Prostate gland (tissue), 2 donors: ENCODE results near the gene TAF4. TPM values are rescaled to one million over a fixed set of nuclear protein-coding genes. Genes with fewer than 3 reads are reported as not detected.

Source experiments
- DNase-seq: peaks from one replicate; pipeline ENCODE4 v3.0.0-alpha.2; 2019; ENCODE audit warnings: low spot score
- H3K27ac ChIP-seq, 2 donors: fragments of 200-600 bp; sonication (generic); 2 replicates each; pipeline ENCODE4 v1.5.1; 2017 to 2019
- H3K27me3 ChIP-seq: fragments of 200-600 bp; sonication (generic); replicated peaks from 2 replicates; pipeline ENCODE4 v1.5.1; 2019; ENCODE audit not compliant: insufficient read depth
- H3K36me3 ChIP-seq, 2 donors: fragments of 200-600 bp; sonication (generic); 1 replicate in 1 of 2; 2 replicates in 1 of 2; pipeline versions ENCODE4 v1.5.1 to v1.8.1; 2017 to 2019
- H3K4me1 ChIP-seq: fragments of 200-600 bp; sonication (generic); replicated peaks from 2 replicates; pipeline ENCODE4 v1.5.1; 2019
- H3K4me3 ChIP-seq, 2 donors: fragments of 200-600 bp; sonication (generic); 2 replicates each; pipeline ENCODE4 v1.5.1; 2017 to 2019
- H3K9me3 ChIP-seq: fragments of 200-600 bp; sonication (generic); 2 replicates; pipeline ENCODE4 v1.5.1; 2017
- POLR2A ChIP-seq: fragments of 450-650 bp; IDR thresholded peaks from one replicate; pipeline ENCODE4 v1.6.1; 2016; ENCODE audit warnings: antibody characterized with exemption, mild to moderate bottlenecking
- POLR2AphosphoS5 ChIP-seq: sonication (generic); formaldehyde crosslinking; IDR thresholded peaks from one replicate; pipeline ENCODE4 v1.6.1; 2017; ENCODE audit warnings: antibody characterized with exemption
- WGBS: methylation state at CpG from one replicate; pipeline ENCODE4 v1.1.5; 2018; 5-methylcytosine and 5-hydroxymethylcytosine counted together
- intact Hi-C: fragments of 100-400 bp; cut with DNase I; formaldehyde crosslinking; loops from one replicate; pipeline ENCODE4 v1.14.2; 2022
- total RNA-seq, 2 donors: library from RNA; depleted of rRNA; stranded (reverse); fragments of >200 nt; gene quantifications; one replicate each; pipeline ENCODE4 v1.1.0, GENCODE V29; 2016
- TF ChIP-seq, protein P1 (sequence below), 4 experiments: fragments of 200-600 bp in 2 of 4; fragments of 450-650 bp in 2 of 4; sonication (generic) in 2 of 4; IDR thresholded peaks; 1 replicate in 3 of 4; 2 replicates in 1 of 4; pipeline ENCODE4 v1.5.1; 2016 to 2019; ENCODE audit warnings: antibody characterized with exemption in 4 of 4, mild to moderate bottlenecking in 2 of 4, moderate library complexity in 2 of 4

Gene TAF4
- total RNA-seq, 2 donors from 2014 or later, result 19.9 to 57.1 TPM

DNA sequence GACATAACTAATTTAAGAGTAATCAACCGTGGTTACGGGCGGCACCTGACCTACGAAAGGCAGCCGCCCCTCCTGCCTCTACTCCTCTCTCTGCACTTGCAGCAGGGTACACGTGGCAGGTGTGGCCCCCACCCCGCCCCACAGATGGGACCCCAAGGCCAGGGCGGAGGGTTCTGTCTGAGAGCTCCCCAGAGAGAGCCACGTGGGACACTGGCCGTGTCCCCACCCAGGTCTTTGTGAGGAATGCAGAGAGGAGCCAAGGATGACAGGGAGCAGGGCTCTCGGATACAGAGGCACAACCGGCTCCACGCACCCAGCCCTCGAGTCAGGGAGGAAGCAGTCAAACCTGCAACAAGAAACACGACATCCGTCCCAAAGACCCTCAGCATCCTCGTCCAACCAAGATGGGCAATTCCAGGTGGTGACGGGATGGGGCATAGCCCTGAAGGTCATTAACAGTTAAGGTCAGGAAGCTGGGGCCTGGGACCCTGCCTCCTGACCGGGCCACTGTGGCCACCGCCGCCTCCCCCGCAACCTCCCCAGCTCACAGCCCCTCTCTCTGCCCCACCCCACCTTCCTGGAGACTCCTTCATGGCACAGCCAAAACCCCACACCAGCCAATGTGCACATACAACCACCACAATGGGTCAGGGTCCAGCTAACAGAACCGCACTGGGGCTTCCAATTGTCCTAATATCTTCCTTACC, 47.1 kb downstream of the TAF4 start:
- WGBS, result 92% methylated on average over 23 of the region's 23 CpGs
- Histone ChIP-seq H3K4me1 (peaks cover 2% of the 10 kb centered on the region), H3K27ac (no peak overlapping the region)

DNA sequence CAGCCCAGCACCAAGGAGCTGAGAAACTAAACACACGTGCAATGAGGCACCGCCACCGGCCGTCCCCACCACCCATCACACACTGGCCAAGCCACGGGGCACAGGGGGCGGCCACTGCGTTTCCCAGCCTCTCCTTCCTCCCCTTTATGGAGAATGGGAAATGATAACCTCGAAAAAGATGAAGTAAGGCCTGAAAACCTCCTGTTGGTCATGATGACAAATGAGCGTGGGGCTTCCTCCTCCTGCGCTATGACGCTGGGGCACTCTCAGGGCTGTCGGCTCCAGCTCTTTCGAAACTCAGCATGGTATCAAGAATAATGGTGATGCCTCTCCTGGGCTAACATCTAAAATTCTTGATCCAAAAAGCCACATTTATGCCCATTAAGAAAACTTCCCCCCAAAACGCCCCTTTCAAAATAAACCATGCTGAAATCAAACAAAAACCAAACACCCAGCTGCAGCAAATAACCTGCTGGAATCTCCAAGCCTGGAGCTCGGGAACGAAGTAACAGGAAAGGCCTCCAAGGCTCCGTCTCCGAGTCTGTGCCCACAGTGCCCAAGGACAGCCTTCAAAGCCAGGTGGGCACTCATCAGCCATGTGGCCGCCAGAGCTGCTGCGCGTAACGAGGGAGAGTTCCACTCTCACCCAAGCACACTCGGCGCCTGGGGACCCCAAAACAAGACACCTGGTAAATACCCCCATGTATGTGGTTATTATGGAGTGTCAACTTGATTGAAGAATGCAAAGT, 50.0 kb downstream of the TAF4 start:
- H3K27me3 ChIP-seq, result no peaks in the 10 kb centered on the region
- TF ChIP-seq POLR2A (no peak), POLR2AphosphoS5 (no peak)
- TF ChIP-seq, protein P1, sequence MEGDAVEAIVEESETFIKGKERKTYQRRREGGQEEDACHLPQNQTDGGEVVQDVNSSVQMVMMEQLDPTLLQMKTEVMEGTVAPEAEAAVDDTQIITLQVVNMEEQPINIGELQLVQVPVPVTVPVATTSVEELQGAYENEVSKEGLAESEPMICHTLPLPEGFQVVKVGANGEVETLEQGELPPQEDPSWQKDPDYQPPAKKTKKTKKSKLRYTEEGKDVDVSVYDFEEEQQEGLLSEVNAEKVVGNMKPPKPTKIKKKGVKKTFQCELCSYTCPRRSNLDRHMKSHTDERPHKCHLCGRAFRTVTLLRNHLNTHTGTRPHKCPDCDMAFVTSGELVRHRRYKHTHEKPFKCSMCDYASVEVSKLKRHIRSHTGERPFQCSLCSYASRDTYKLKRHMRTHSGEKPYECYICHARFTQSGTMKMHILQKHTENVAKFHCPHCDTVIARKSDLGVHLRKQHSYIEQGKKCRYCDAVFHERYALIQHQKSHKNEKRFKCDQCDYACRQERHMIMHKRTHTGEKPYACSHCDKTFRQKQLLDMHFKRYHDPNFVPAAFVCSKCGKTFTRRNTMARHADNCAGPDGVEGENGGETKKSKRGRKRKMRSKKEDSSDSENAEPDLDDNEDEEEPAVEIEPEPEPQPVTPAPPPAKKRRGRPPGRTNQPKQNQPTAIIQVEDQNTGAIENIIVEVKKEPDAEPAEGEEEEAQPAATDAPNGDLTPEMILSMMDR (IDR thresholded peaks at IDR 0.05), result no peak
- H3K4me3 ChIP-seq, result no peak overlapping the region
- intact Hi-C loops, result no loop called here
- DNase-seq, result no peak
- H3K4me1 ChIP-seq, result peaks cover 2% of the 10 kb centered on the region
- no peaks in the 10 kb centered on the region for H3K9me3 ChIP-seq
- H3K36me3 ChIP-seq, result peaks cover 0 to 3% of the 10 kb centered on the region in 2 donors
- H3K27ac ChIP-seq, result no peak overlapping the region
- WGBS, result 70% methylated on average over 24 of the region's 24 CpGs

More for the DNA sequence above, 47.1 kb downstream of the TAF4 start:
- H3K4me3 ChIP-seq, result no peak overlapping the region
- no peaks in the 10 kb centered on the region for H3K9me3 ChIP-seq
- no peak for DNase-seq
- no peaks in the 10 kb centered on the region for H3K36me3 ChIP-seq
- no peak for TF ChIP-seq POLR2AphosphoS5
- H3K27me3 ChIP-seq, result no peaks in the 10 kb centered on the region
- intact Hi-C loops, result no loop called here

DNA sequence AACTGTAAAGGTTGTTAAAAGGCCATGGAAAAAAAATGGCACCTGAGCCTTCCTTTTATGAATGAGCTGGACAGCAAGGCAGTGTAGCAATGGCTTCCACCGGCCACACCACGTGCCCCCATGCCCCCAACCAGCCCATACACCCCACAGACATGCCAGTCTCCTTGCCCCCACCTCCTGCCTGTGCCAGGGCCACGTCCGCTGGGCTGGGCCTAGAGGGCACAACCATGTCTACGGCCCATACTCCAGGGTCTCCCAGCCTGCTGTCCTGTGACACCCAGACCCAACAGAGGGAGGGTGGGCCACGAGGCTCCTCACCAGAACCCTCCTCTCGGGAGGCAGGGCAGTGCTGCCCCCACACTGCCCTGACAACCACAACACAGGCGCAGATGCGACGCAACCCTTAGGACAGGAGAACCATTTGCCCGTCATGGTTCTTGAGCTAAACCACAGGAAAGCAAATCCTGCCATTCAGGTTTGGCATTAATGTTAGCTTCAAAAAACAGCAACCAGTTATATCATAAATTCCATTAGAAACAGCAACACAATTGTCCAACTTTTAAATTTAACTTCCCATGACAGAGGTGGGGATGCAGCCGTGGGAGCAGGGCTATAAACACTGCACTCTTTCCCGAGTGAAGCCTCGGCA, 50.7 kb downstream of the TAF4 start:
- Histone ChIP-seq H3K4me1 (peaks cover 2% of the 10 kb centered on the region), H3K27me3 (no peaks in the 10 kb centered on the region), H3K4me3 (no peak overlapping the region), H3K27ac (no peak overlapping the region), H3K36me3 (peaks cover 0 to 3% of the 10 kb centered on the region in 2 donors), H3K9me3 (no peaks in the 10 kb centered on the region)
- WGBS, result 64% methylated on average over 14 of the region's 14 CpGs
- intact Hi-C loops, result loop anchor here (5.0 kb wide), 2 partner anchors 122 to 142 kb away; no protein-coding TSS in a partner anchor
- no peak for DNase-seq
- TF ChIP-seq POLR2AphosphoS5, result no peak
- TF ChIP-seq, protein P1 (IDR thresholded peaks at IDR 0.05), result no peak
- TF ChIP-seq POLR2A, result no peak

DNA sequence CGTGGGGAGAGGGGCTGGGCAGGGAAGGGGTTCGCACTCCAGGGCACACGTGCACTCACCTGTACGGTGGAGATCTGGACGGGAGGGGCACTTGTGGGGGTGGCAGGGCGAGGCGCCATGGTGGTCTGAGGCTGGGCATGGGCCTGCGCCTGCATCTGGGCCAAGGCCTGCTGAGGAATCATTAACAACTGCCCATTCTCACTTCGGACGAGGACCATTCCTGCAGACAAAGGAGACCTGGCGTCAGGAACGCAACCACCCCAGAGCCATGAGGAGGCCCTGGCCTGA, 51.2 kb downstream of the TAF4 start:
- no peaks in the 10 kb centered on the region for H3K9me3 ChIP-seq
- no peak overlapping the region for H3K4me3 ChIP-seq
- H3K27me3 ChIP-seq, result no peaks in the 10 kb centered on the region
- TF ChIP-seq POLR2A, result no peak
- H3K36me3 ChIP-seq, result peaks cover 0 to 3% of the 10 kb centered on the region in 2 donors
- intact Hi-C loops, result loop anchor here (5.0 kb wide), 2 partner anchors 123 to 143 kb away; no protein-coding TSS in a partner anchor
- no peak for DNase-seq
- 84% methylated on average over 12 of the region's 12 CpGs for WGBS
- peaks cover under 1% of the 10 kb centered on the region for H3K4me1 ChIP-seq
- no peak overlapping the region for H3K27ac ChIP-seq

DNA sequence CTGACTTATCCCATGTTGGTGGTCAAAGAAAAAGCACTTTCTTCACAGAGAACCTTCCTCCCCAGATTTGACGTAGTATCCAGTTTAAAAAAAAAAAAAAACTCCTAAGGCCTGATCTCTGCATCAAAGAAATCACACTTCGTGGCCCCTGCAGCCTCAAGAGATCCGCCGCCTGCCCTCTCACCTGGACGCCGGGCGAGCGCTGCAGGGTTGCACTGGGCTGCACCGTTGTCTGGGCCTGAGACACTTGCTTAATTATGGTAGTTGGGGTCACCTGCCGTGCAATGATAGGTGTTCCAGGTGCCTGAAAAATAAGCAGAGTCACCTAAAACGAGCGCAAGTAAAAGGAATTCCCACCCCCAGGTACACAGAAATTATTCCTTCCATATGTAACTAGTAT, 53.0 kb downstream of the TAF4 start:
- intact Hi-C loops, result loop anchor here (5.0 kb wide), 2 partner anchors 125 to 145 kb away; no protein-coding TSS in a partner anchor
- Histone ChIP-seq H3K36me3 (peaks cover 0 to 3% of the 10 kb centered on the region in 2 donors), H3K27ac (no peak overlapping the region), H3K4me3 (no peak overlapping the region), H3K4me1 (no peaks in the 10 kb centered on the region), H3K27me3 (no peaks in the 10 kb centered on the region), H3K9me3 (no peaks in the 10 kb centered on the region)
- 91% methylated on average over 12 of the region's 12 CpGs for WGBS
- no peak for DNase-seq
- TF ChIP-seq POLR2A, result no peak

DNA sequence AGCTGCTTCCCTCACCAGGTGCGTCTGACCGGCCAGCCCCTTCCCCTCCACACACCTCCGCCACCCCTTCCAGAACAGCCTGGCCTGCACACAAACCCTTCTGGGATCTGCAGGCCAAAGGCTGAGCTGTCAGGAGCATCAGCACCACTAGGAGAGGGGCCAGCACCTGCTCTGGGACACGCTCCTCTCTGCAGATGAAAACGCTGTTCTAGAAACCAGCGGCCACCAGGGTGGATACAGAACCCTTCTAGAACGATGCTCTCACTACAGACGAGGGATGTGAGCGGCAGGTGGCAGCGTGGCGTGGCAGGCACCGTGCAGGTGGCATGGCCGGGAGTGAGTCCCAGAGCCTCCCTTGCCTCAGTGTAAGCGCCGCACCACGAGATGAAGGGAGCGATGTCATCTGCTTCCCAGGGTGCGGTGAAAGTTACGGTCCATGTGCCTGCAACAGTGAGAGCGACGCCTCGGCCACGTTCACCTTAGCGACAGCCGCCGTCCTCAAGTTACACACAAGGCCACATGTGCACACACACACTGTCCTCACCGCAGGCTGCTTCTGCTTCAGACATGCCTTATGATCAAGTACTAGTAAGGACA, 53.6 kb downstream of the TAF4 start:
- intact Hi-C loops, result loop anchor here (5.0 kb wide), 2 partner anchors 125 to 145 kb away; no protein-coding TSS in a partner anchor
- no peak for DNase-seq
- Histone ChIP-seq H3K4me1 (no peaks in the 10 kb centered on the region), H3K36me3 (peaks cover 0 to 3% of the 10 kb centered on the region in 2 donors), H3K27me3 (no peaks in the 10 kb centered on the region), H3K4me3 (no peak overlapping the region), H3K9me3 (no peaks in the 10 kb centered on the region), H3K27ac (no peak overlapping the region)
- TF ChIP-seq POLR2A (no peak), POLR2AphosphoS5 (no peak)
- TF ChIP-seq, protein P1 (IDR thresholded peaks at IDR 0.05), result no peak
- WGBS, result 93% methylated on average over 27 of the region's 27 CpGs
